WTC11 (cell line): ENCODE data around the gene ARVCF. TPM values are rescaled to one million over a fixed set of nuclear protein-coding genes. Genes with fewer than 3 reads are reported as not detected.

Source experiments
- ATAC-seq: fragments of 200-7000 bp; cut with Tn5 transposase; 2 replicates; pipeline ENCODE4 v1.10.0; 2021; ENCODE audit warnings: mild to moderate bottlenecking, moderate library complexity
- CTCF ChIA-PET: fragments of 300-600 bp; sonication (Branson Sonifier 250); formaldehyde crosslinking; loops from one replicate; lab custom pipeline; 2021; ENCODE audit warnings: antibody characterized with exemption; lab: Charles Lee
- POLR2A ChIA-PET: fragments of 350-600 bp; sonication (Branson Sonifier 250); formaldehyde crosslinking; loops from one replicate; lab custom pipeline; 2021; ENCODE audit warnings: antibody characterized with exemption; lab: Charles Lee
- DNase-seq: peaks from one replicate; pipeline ENCODE4 v3.0.0; 2021; ENCODE audit warnings: low spot score
- H3K27ac Mint-ChIP-seq: 2 replicates; pipeline ENCODE4 v1.8.0; 2021; ENCODE audit warnings: mixed read lengths
- H3K27me3 Mint-ChIP-seq: 2 replicates; pipeline ENCODE4 v1.8.0; 2021; ENCODE audit warnings: low read depth, mild to moderate bottlenecking, moderate library complexity, mixed read lengths
- H3K36me3 Mint-ChIP-seq: 2 replicates; pipeline ENCODE4 v1.8.0; 2021; ENCODE audit warnings: mixed read lengths
- H3K4me1 Mint-ChIP-seq: 2 replicates; pipeline ENCODE4 v1.8.0; 2022; ENCODE audit warnings: mixed read lengths
- H3K4me3 Mint-ChIP-seq: 2 replicates; pipeline ENCODE4 v1.8.0; 2021; ENCODE audit warnings: mild to moderate bottlenecking, moderate library complexity, mixed read lengths
- H3K9me3 Mint-ChIP-seq: 2 replicates; pipeline ENCODE4 v1.8.0; 2021; ENCODE audit warnings: mixed read lengths
- ATF1 ChIP-seq: sonication (generic); formaldehyde crosslinking; IDR thresholded peaks from 2 replicates; pipeline ENCODE4 v1.8.1; 2023; ENCODE audit warnings: mild to moderate bottlenecking, moderate library complexity, missing genetic modification reagents
- ATF6 ChIP-seq: sonication (generic); formaldehyde crosslinking; IDR thresholded peaks from 2 replicates; pipeline ENCODE4 v1.8.1; 2023; ENCODE audit warnings: mild to moderate bottlenecking, missing genetic modification reagents
- CREB1 ChIP-seq: sonication (generic); formaldehyde crosslinking; IDR thresholded peaks from 2 replicates; pipeline ENCODE4 v1.8.0; 2023; ENCODE audit warnings: mild to moderate bottlenecking, missing genetic modification reagents
- CREM ChIP-seq: sonication (generic); formaldehyde crosslinking; IDR thresholded peaks from 2 replicates; pipeline ENCODE4 v1.8.1; 2022; ENCODE audit warnings: mild to moderate bottlenecking, missing genetic modification reagents, moderate library complexity
- EMX1 ChIP-seq: fragments of 250-450 bp; sonication (Bioruptor Pico); IDR thresholded peaks from 2 replicates; pipeline ENCODE4 v1.8.0; 2021; ENCODE audit warnings: mild to moderate bottlenecking
- ESRRA ChIP-seq: sonication (generic); formaldehyde crosslinking; IDR thresholded peaks from 2 replicates; pipeline ENCODE4 v1.8.1; 2022; ENCODE audit warnings: mild to moderate bottlenecking, missing genetic modification reagents, borderline replicate concordance
- ETV6 ChIP-seq: sonication (generic); formaldehyde crosslinking; IDR thresholded peaks from 2 replicates; pipeline ENCODE4 v1.8.1; 2022; ENCODE audit warnings: mild to moderate bottlenecking, missing genetic modification reagents
- HMGXB4 ChIP-seq: sonication (generic); formaldehyde crosslinking; IDR thresholded peaks from 2 replicates; pipeline ENCODE4 v1.8.1; 2023; ENCODE audit warnings: mild to moderate bottlenecking, moderate library complexity, missing genetic modification reagents
- IRF2 ChIP-seq: sonication (generic); formaldehyde crosslinking; IDR thresholded peaks from 2 replicates; pipeline ENCODE4 v1.8.0; 2022; ENCODE audit warnings: low read depth, missing genetic modification reagents, borderline replicate concordance
- KAT7 ChIP-seq: sonication (generic); formaldehyde crosslinking; IDR thresholded peaks from 2 replicates; pipeline ENCODE4 v1.8.1; 2023; ENCODE audit warnings: missing genetic modification reagents, mild to moderate bottlenecking, borderline replicate concordance
- NFYB ChIP-seq: sonication (generic); formaldehyde crosslinking; conservative IDR thresholded peaks from 2 replicates; pipeline ENCODE4 v1.8.0; 2022; ENCODE audit warnings: low read depth, missing genetic modification reagents
- NR1H2 ChIP-seq: sonication (generic); formaldehyde crosslinking; IDR thresholded peaks from 2 replicates; pipeline ENCODE4 v1.9.0; 2021; ENCODE audit warnings: mild to moderate bottlenecking, moderate library complexity, missing genetic modification reagents
- NR2C2 ChIP-seq: sonication (generic); formaldehyde crosslinking; IDR thresholded peaks from 2 replicates; pipeline ENCODE4 v1.8.0; 2022; ENCODE audit warnings: mild to moderate bottlenecking, missing genetic modification reagents
- SMAD3 ChIP-seq: sonication (generic); formaldehyde crosslinking; IDR thresholded peaks from 2 replicates; pipeline ENCODE4 v1.8.0; 2022; ENCODE audit warnings: missing genetic modification reagents, mild to moderate bottlenecking, borderline replicate concordance
- SMAD4 ChIP-seq: sonication (generic); formaldehyde crosslinking; IDR thresholded peaks from 2 replicates; pipeline ENCODE4 v1.8.0; 2022; ENCODE audit warnings: mild to moderate bottlenecking, missing genetic modification reagents
- TEAD1 ChIP-seq: sonication (generic); formaldehyde crosslinking; IDR thresholded peaks from 2 replicates; pipeline ENCODE4 v1.8.0; 2022; ENCODE audit warnings: mild to moderate bottlenecking, missing genetic modification reagents
- ZNF232 ChIP-seq: sonication (generic); formaldehyde crosslinking; IDR thresholded peaks from 2 replicates; pipeline ENCODE4 v1.8.0; 2022; ENCODE audit warnings: mild to moderate bottlenecking, missing genetic modification reagents
- total RNA-seq: library from RNA; stranded (reverse); gene quantifications from 3 replicates; pipeline ENCODE4 v1.2.3, GENCODE V29; 2021
- TF ChIP-seq, protein P1 (sequence below): sonication (generic); formaldehyde crosslinking; IDR thresholded peaks from 2 replicates; pipeline ENCODE4 v1.8.1; 2023; ENCODE audit warnings: mild to moderate bottlenecking, missing genetic modification reagents, moderate library complexity
- TF ChIP-seq, protein P2 (sequence below): sonication (generic); formaldehyde crosslinking; IDR thresholded peaks from 2 replicates; pipeline ENCODE4 v1.8.1; 2022; ENCODE audit warnings: mild to moderate bottlenecking, moderate library complexity, missing genetic modification reagents
- TF ChIP-seq, protein P3 (sequence below): sonication (generic); formaldehyde crosslinking; IDR thresholded peaks from 2 replicates; pipeline ENCODE4 v1.8.0; 2022; ENCODE audit warnings: mild to moderate bottlenecking, missing genetic modification reagents
- TF ChIP-seq, protein P4 (sequence below): sonication (generic); formaldehyde crosslinking; IDR thresholded peaks from 2 replicates; pipeline ENCODE4 v1.8.1; 2022; ENCODE audit warnings: low read depth, mild to moderate bottlenecking, moderate library complexity, missing genetic modification reagents, borderline replicate concordance
- TF ChIP-seq, protein P5 (sequence below): sonication (generic); formaldehyde crosslinking; IDR thresholded peaks from 2 replicates; pipeline ENCODE4 v1.8.0; 2022; ENCODE audit warnings: mild to moderate bottlenecking, missing genetic modification reagents

ARVCF gene
- total RNA-seq, 1 experiment from 2014 or later: 65.4 TPM

GRCh38 chr22:19987394-19988306 lies 29.0 kb downstream of the ARVCF start:
- Mint-ChIP-seq H3K4me1 (peaks cover 5% of the 10 kb centered on the region; the same call in 1 of the 2 replicates), H3K9me3 (no peaks in the 10 kb centered on the region), H3K36me3 (no peaks in the 10 kb centered on the region), H3K4me3 (peak overlapping the region; percentile 55), H3K27ac (no peak overlapping the region), H3K27me3 (no peaks in the 10 kb centered on the region)
- TF ChIP-seq NR1H2 (CRISPR knock-in tag) (no peak), EMX1 (CRISPR knock-in tag) (no peak), NFYB (CRISPR knock-in tag) (0 out of 2 replicates have a peak, but pooled peaks have one; percentile 1)
- POLR2A ChIA-PET: no interaction called here
- no peak for DNase-seq
- no peak; the same call in 1 of the 2 replicates for ATAC-seq
- CTCF ChIA-PET: interaction anchor here (0.6 to 3.3 kb wide), 10 partner anchors 11 to 268 kb away, joined by 3 to 23 read pairs (median 6); no protein-coding TSS in a partner anchor

GRCh38 chr22:19986410-19987341 lies 29.9 kb downstream of the ARVCF start:
- no peak overlapping the region for H3K27ac Mint-ChIP-seq
- no peaks in the 10 kb centered on the region for H3K9me3 Mint-ChIP-seq
- ChIA-PET CTCF (interaction anchor here (0.6 to 1.8 kb wide), 14 partner anchors 11 to 256 kb away, joined by 3 to 23 read pairs (median 4); no protein-coding TSS in a partner anchor), POLR2A (interaction anchor here (0.6 to 1.0 kb wide), 5 partner anchors 12 to 131 kb away, joined by 3 to 6 read pairs (median 4); no protein-coding TSS in a partner anchor)
- peaks cover 5% of the 10 kb centered on the region; the same call in 1 of the 2 replicates for H3K4me1 Mint-ChIP-seq
- H3K27me3 Mint-ChIP-seq: no peaks in the 10 kb centered on the region
- no peaks in the 10 kb centered on the region for H3K36me3 Mint-ChIP-seq
- DNase-seq (peak; percentile 83), ATAC-seq (peak; percentile 82)
- peak overlapping the region; percentile 70 for H3K4me3 Mint-ChIP-seq
- TF ChIP-seq ATF6 (CRISPR knock-in tag): no peak
- TF ChIP-seq, protein P1, sequence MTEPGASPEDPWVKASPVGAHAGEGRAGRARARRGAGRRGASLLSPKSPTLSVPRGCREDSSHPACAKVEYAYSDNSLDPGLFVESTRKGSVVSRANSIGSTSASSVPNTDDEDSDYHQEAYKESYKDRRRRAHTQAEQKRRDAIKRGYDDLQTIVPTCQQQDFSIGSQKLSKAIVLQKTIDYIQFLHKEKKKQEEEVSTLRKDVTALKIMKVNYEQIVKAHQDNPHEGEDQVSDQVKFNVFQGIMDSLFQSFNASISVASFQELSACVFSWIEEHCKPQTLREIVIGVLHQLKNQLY (CRISPR knock-in tag): no peak
- TF ChIP-seq KAT7 (CRISPR knock-in tag): no peak
- TF ChIP-seq IRF2 (CRISPR knock-in tag): no peak
- no peak for TF ChIP-seq CREB1 (CRISPR knock-in tag)
- TF ChIP-seq, protein P2, sequence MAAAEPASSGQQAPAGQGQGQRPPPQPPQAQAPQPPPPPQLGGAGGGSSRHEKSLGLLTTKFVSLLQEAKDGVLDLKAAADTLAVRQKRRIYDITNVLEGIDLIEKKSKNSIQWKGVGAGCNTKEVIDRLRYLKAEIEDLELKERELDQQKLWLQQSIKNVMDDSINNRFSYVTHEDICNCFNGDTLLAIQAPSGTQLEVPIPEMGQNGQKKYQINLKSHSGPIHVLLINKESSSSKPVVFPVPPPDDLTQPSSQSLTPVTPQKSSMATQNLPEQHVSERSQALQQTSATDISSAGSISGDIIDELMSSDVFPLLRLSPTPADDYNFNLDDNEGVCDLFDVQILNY: 0 out of 2 replicates have a peak, but pooled peaks have one; percentile 27
- TF ChIP-seq, protein P3, sequence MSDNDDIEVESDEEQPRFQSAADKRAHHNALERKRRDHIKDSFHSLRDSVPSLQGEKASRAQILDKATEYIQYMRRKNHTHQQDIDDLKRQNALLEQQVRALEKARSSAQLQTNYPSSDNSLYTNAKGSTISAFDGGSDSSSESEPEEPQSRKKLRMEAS (CRISPR knock-in tag): peak; percentile 74
- TF ChIP-seq ZNF232: 0 out of 2 replicates have a peak, but pooled peaks have one; percentile 16
- TF ChIP-seq HMGXB4 (CRISPR knock-in tag): peak; percentile 82
- TF ChIP-seq, protein P4, sequence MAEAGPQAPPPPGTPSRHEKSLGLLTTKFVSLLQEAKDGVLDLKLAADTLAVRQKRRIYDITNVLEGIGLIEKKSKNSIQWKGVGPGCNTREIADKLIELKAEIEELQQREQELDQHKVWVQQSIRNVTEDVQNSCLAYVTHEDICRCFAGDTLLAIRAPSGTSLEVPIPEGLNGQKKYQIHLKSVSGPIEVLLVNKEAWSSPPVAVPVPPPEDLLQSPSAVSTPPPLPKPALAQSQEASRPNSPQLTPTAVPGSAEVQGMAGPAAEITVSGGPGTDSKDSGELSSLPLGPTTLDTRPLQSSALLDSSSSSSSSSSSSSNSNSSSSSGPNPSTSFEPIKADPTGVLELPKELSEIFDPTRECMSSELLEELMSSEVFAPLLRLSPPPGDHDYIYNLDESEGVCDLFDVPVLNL: no peak
- 0 out of 2 replicates have a peak, but pooled peaks have one; percentile 58 for TF ChIP-seq CREM (CRISPR knock-in tag)
- no peak for TF ChIP-seq SMAD4 (CRISPR knock-in tag)
- no peak for TF ChIP-seq SMAD3
- TF ChIP-seq ATF1 (CRISPR knock-in tag): no peak
- no peak for TF ChIP-seq TEAD1 (CRISPR knock-in tag)
- no peak for TF ChIP-seq EMX1 (CRISPR knock-in tag)
- TF ChIP-seq ESRRA (CRISPR knock-in tag): peak; percentile 44; the same call in 1 of the 2 replicates
- 0 out of 2 replicates have a peak, but pooled peaks have one; percentile 13 for TF ChIP-seq ETV6 (CRISPR knock-in tag)
- 0 out of 2 replicates have a peak, but pooled peaks have one; percentile 25 for TF ChIP-seq NFYB (CRISPR knock-in tag)
- no peak for TF ChIP-seq NR2C2 (CRISPR knock-in tag)
- TF ChIP-seq, protein P5, sequence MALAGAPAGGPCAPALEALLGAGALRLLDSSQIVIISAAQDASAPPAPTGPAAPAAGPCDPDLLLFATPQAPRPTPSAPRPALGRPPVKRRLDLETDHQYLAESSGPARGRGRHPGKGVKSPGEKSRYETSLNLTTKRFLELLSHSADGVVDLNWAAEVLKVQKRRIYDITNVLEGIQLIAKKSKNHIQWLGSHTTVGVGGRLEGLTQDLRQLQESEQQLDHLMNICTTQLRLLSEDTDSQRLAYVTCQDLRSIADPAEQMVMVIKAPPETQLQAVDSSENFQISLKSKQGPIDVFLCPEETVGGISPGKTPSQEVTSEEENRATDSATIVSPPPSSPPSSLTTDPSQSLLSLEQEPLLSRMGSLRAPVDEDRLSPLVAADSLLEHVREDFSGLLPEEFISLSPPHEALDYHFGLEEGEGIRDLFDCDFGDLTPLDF (CRISPR knock-in tag): no peak
